Left lobe of liver (tissue), 2 donors: ENCODE results near the gene GCA. TPM values are rescaled to one million over a fixed set of nuclear protein-coding genes. Genes with fewer than 3 reads are reported as not detected.
A peak's percentile ranks its signal among the peaks of the same experiment; 100 is the strongest.

ENCODE experiments used
- ATAC-seq: fragments of 200-7000 bp; cut with Tn5 transposase; one replicate; pipeline ENCODE4 v1.9.1; 2020; ENCODE audit warnings: mild to moderate bottlenecking, moderate library complexity
- DNase-seq: peaks from one replicate; pipeline ENCODE4 v3.0.0-alpha.2; 2020; ENCODE audit warnings: low spot score
- total RNA-seq: library from RNA; stranded (reverse); gene quantifications from one replicate; pipeline ENCODE4 v1.2.1, GENCODE V29; 2021
- donor health status: DM: no; HTN: no; CAD: no; lungs with moderate emphysema.
- donor health status: DM: no; HTN: yes; CAD: no.

Gene GCA
- total RNA-seq, 1 donor from 2014 or later, result 7.3 TPM

GRCh38 chr2:162327806-162328205 is 16.1 kb upstream of the GCA start:
- ATAC-seq, result no peak
- no peak for DNase-seq

- ATAC-seq, result no peak
- DNase-seq, result no peak
Observed at GRCh38 chr2:162328424-162329157, 15.3 kb upstream of the GCA start.

- DNase-seq (no peak), ATAC-seq (no peak)
Observed at GRCh38 chr2:162330881-162331280, 13.1 kb upstream of the GCA start.

GRCh38 chr2:162333968-162334367 is 10.0 kb upstream of the GCA start:
- peak; percentile 82 for ATAC-seq
- DNase-seq, result no peak

- DNase-seq, result no peak
- ATAC-seq, result no peak
Observed at GRCh38 chr2:162337868-162338267, 6.1 kb upstream of the GCA start.

- DNase-seq (no peak), ATAC-seq (no peak)
Observed at GRCh38 chr2:162340822-162341221, 3.1 kb upstream of the GCA start.

- DNase-seq (no peak), ATAC-seq (no peak)
Observed at GRCh38 chr2:162342321-162342720, 1.6 kb upstream of the GCA start.

GRCh38 chr2:162342841-162343240 is 1.1 kb upstream of the GCA start:
- ATAC-seq (no peak), DNase-seq (no peak)

GRCh38 chr2:162343492-162343823 is 474 bp upstream of the GCA start:
- DNase-seq (no peak), ATAC-seq (no peak)

- no peak for ATAC-seq
- DNase-seq, result no peak
Observed at GRCh38 chr2:162344617-162344950, 652 bp downstream of the GCA start.

- ATAC-seq, result no peak
- no peak for DNase-seq
Observed at GRCh38 chr2:162365392-162365791, 21.5 kb downstream of the GCA start.

GRCh38 chr2:162368494-162368893 is 24.6 kb downstream of the GCA start:
- no peak for ATAC-seq
- DNase-seq, result no peak

- ATAC-seq (no peak), DNase-seq (no peak)
Observed at GRCh38 chr2:162369551-162369950, 25.6 kb downstream of the GCA start.

GRCh38 chr2:162370931-162371330 is 27.0 kb downstream of the GCA start:
- ATAC-seq, result no peak

GRCh38 chr2:162372818-162373217 is 28.9 kb downstream of the GCA start:
- DNase-seq (no peak), ATAC-seq (no peak)

More at GRCh38 chr2:162370931-162371330, 27.0 kb downstream of the GCA start:
- no peak for DNase-seq

- no peak for DNase-seq
- peak; percentile 52 for ATAC-seq
Observed at GRCh38 chr2:162379719-162380580, 36.0 kb downstream of the GCA start.

- no peak for DNase-seq
- ATAC-seq, result no peak
Observed at GRCh38 chr2:162381851-162382250, 37.9 kb downstream of the GCA start.

GRCh38 chr2:162382278-162382677 is 38.3 kb downstream of the GCA start:
- no peak for DNase-seq
- peak; percentile 43 for ATAC-seq

- no peak for DNase-seq
- ATAC-seq, result no peak
Observed at GRCh38 chr2:162385536-162385935, 41.6 kb downstream of the GCA start.

- ATAC-seq (no peak), DNase-seq (no peak)
Observed at GRCh38 chr2:162390801-162391200, 46.9 kb downstream of the GCA start.

GRCh38 chr2:162400336-162400735 is 56.4 kb downstream of the GCA start:
- no peak for ATAC-seq
- no peak for DNase-seq

GRCh38 chr2:162401871-162402270 is 57.9 kb downstream of the GCA start:
- ATAC-seq (no peak), DNase-seq (no peak)
